Germinal center (tissue), 1 donor: ENCODE measurements around the gene BCL2.

ENCODE experiments used
- DNase-seq: peaks from one replicate; pipeline ENCODE4 v3.0.0; 2012; ENCODE audit warnings: mixed read lengths, low spot score

BCL2 gene

DNA sequence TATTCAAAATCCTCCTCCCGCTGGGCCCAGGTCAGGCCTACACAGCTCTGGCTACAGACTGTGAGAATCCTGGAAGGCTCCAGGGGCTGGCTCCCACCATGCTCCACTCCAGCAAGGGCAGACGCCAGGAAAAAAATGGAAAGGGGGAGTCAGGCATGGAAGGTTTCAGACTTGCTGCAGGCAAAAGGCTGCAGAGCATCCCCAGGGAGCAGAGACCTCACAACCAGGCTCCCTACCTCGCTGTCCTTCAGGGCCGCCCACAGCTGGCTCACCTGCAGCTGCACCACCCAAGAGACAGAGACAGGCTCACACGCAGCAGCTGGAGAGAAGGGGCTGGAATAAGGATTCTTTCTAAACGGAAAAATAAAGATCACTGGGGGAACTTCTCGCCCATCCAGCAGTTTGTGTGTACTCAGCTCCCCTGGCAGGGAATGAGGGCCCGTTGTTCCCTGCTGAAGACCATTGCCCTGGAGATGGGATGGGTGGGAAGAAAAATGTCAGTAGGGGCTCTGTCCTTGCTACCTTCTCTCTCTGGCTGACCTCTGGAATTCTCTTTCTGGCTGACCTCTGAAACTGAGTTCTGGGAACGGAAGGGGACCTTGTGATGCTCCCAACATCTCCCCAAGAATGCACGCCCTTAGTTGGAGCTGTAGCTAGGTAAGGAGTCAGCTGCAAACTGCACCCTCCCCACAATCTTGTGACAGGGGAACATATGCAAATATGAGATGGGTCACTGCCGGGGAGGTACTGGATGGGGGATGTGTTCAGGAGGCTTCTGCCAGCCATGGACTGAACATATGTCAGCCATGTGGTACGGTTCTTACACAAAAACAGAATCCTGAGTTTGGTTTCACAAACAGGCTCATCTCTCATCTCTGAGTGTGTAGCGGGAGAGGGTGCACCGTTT is 34.5 kb downstream of the BCL2 start:
- peak; percentile 54 for DNase-seq

DNA sequence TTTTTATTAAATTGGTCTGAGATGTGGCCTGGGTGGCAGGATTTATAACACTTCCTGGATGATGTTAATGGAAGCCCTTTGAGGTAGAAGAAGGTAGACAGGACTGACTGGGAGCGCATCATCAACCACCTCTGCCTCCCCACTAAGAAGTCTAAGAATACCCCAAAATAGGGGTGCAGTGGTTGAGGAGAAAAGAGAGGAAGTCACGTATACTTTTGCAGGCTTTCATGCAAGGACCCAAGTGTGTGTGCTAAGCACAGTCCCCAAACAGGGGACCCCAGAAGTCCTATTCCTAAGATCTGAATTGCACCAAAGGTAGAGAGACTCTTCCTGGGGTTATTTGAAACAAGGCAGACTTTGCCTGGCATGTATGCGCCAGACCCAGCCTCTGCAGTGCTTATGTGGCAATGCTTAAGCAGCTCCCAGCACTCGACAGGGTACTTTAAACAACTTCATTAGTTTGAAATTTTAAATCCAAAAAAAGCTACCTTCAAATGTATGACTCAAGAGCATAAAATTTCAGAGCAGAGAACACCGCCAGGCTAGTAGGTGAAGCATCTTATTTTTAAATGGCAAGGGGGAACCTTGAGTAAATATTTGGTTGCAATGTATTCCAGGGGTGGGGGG is 35.3 kb downstream of the BCL2 start:
- DNase-seq = no peak

DNA sequence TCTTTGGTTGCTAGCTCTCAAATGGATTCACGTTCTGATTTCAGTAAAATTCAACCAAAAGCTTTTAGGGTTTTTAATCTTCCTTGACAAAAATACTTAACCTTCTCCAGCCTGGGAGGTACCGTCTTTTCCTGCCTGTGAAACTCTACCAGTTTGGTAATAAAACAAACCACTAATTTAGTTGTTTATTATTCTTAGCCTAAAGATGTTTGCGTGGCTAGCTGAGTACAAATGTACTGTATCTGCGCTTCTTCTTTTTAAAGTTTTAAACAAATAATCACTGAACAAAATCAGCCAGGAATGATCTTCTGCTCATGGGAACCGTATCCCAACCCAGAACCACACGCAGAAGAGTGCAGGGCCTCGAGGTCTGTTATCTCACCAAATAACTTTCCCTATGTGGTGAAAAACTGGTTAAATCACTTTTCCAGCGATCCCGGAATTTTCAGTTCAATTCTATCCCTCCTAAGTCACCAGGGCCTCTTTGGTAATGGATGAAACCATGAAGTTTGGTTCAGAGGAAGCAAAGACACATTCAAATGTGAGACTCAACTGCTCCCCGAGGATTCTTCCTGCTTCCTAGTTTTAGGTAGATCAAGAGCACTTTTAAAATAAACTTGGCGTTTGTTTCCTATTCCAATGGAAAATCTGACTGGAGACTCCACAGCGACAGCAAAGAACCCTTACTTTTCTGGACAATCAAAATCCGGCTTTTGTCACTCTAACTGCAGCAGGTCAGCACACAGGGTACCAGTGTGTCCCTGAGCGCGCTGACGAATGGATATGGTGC is 36.1 kb downstream of the BCL2 start:
- DNase-seq = no peak

DNA sequence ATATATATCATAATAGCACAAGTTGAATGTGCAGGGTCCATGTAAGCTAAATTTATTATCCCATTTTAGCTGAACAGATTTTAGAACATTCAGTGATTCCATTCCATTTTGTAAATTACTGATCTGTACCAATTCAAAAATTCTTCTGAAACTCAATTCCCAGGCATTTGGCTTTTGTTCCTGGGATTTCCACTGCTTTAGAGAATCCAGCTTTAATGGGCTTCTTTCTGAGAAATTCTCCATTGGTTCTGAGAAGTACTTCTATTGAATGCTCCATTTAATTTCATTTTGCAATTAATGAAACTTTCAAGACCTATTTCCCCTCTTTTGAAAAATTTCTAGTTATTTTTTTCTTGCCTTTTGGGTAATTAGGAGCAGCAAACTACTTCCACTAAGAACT is 36.8 kb downstream of the BCL2 start:
- no peak for DNase-seq

DNA sequence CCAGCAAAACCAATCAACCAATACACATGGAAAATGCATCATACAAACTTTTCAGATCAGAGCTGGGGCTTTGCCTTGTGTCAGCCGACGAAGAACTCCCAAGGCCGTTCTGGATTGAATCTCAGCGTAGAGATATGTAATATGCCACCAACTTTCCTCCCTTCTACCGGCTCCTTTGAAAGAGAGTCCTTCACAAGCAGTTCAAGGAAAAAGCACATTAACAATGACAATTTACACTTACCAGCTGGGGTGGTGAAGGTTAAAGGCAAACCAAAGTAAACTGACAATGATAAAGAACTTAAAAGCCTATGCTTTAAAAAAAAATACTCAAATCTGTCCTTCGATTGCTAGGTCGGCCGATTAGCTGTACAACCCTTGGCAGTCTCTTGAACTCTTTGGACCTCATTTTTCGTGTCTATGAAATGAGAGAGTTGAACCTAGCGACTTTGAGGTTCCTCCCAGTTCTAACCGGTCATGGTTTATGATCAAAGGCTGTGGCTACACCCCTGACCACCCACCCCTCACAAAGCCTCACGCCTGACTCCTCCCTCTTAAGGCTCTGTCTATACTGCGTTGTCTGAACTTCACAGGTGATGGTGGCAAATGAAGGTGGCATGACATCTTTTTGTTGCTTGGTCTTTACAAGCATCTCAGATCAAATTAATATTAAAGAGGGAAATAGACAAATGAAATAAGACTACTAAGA is 46.2 kb downstream of the BCL2 start:
- DNase-seq = no peak

DNA sequence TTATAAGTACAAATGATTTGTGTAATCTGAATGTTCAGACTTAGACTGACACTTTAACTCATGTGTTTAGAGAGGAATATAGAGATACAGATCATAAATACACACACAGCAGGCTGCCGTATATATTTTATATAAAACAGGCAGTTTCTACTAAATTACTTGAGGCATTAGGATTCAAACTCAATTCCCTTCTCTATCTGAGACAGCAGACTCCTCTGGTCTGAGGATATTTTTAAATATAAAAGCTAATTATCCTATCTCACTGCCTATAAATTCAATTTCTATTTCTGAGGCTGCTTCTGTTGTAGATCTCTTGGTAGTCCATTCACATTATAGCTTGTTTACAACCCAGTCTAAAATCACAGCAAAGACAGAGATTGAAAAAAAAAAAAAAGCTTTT is 46.9 kb downstream of the BCL2 start:
- no peak for DNase-seq

DNA sequence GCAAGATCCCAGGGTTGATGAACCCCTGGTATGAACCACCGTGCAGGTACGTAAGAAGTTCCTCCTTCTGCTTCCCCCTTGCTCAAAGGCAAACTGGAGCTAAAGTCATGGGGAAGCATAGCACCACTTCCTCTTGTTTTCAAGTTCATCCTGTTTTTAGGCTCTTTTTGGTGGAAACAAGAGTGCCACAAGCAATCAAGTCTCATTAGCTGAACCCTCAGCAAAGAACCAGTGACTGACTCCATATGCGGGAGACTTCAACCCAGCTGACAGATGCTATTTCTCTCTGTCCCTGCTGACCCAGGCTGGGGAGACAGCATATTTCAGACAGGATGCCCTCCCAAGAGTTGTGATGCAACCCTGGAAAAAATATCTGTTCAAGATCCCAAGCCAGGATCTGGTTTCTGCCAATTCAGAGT is 47.7 kb downstream of the BCL2 start:
- DNase-seq = no peak

DNA sequence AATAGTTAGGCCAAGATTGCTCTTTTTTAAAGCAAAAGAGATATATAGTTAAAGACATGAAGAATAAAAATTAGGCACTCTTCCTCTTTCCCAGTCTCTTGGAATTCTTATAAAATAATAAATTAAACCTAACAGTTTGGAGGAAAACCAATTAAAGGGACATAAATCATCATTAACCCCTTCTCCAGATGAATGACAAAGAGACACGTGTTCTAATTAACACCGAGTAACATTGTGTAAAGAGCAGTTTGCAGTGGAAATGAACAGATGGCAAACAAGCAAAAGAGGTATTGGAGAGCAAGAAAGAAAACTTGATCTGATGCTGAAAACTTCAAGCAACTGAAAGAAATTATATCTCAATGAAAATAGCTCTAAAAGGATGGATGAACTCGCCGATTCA is 48.4 kb downstream of the BCL2 start:
- DNase-seq = no peak

DNA sequence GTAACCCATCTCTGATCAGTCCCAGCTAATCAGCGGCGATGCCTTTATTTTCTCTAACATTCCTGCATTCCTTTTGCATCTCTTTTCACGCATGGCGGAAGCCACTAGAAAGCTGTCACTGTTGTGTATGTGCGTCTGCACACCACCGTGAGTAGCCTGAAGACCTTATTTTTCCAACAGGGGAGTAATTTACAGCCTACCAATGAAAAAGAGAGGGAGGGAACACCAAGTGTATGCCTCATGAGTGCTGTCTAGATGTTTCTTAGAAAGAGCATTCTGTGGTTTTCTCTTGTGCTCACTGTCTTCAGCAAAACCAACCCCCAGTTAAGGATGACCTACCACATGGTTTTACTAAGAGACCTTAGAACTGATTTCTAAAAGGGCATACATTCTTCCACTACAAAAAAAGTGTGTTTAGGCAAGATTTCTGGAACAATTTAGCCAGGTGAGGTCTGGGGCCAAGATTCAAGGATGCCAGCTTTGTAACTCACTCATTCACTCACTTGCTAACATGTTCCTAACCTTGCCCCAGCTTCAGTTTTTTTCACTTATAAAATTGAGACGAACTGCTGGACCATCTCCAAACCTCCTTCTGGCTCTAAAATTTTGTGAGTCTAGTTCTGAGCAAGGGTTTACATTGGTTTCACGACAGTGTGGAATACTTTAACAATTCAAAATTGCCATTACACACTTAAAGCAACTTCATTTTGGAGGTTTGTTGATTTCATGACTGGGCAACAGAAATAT is 51.4 kb downstream of the BCL2 start:
- DNase-seq = no peak

DNA sequence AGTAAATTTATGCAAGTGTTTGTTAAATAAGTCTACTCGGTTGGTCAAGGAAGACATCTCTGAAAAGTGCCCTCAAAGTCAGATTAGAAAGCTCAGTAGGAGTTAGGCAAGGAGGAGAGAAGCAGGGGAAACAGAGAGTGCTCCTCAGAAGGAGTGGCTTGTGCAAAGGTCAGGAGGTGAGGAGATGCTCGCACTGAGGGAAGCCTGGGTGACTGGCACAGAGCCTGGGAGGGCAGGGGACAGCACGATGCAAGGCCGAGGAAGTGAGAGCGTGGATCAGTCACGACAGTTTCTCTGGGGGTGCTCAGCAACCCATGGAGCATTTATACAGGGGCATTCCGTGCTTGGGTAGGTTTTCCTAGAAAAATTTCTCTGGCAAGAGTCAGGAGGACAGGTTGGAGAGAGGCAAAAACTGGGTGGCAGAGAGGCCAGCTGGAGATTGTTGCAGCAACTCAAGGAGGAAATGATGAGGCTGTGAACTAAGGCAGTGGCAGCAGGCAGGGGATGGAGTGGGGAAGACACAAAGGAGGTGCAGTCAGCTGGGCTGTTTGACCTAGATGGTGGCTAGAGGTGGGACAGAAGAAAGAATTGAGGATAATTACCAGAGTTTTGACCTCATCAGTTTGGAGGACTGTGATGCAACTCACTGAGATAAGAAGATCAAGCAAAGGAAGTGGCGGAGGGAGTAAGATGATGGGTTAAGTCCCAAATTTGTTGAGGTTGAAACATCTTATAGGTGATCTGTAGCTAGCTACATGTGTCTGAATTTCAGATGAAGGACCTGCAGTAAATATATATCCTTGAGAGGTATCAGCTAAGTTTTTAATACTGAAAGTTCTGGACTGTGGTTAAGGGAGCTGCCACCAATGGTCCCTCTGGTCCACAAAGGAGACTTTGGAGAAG is 52.4 kb downstream of the BCL2 start:
- no peak for DNase-seq

DNA sequence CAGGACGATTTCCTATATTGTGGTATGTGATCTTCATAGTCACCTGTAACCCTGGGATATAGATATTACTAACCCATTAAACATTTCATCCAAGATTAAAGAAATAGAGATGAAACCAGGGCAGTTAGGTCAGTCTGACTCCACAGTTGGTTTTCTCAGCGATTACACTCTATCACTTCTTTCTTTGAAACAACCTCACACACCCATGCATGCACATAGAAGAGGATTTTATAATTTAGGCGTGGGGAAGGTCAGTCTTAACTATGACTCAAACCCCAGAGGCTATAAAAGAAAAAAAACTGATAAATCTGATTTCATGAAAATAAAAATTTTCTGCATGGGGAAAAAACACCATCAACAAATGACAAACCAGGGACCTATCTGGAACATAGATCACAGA is 54.2 kb downstream of the BCL2 start:
- DNase-seq = no peak

DNA sequence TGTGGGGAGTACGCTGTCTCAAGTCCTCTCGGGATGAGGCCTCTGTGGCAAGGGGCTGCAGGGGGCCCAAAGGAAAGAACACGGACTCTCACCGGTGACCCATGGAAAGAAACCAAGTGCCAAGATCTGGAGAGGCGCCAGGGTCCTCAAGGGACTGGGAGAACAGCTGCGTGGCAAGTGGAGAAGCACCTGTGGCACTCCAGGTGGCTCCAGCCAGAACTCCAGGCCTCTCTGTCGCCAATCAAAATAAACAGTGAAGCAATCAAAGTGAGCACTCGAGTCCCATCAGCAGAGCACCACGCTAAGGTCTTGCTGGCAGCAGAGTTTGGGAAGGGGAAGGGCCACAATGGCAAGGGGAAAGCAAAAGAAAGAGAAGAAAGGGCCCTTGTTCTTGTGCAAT is 54.7 kb downstream of the BCL2 start:
- no peak for DNase-seq

DNA sequence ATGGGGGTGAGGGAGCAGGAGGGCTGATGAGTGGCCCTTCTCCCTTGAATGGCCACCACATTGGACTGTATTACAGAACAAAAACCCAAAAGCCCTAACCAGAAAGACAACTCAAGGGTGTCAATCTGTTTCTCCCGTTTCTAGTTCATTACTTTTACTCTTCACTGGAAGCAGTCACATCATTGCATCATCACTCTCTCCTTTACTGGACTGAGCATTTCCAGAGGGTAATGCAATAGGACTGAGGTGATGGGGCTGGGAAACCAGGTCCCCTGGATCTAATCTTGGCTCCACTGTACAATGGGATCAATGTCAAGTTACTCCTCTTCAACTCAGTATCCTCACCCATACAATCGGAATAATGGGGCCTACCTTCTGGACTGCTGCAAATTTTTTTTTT is 56.1 kb downstream of the BCL2 start:
- no peak for DNase-seq

DNA sequence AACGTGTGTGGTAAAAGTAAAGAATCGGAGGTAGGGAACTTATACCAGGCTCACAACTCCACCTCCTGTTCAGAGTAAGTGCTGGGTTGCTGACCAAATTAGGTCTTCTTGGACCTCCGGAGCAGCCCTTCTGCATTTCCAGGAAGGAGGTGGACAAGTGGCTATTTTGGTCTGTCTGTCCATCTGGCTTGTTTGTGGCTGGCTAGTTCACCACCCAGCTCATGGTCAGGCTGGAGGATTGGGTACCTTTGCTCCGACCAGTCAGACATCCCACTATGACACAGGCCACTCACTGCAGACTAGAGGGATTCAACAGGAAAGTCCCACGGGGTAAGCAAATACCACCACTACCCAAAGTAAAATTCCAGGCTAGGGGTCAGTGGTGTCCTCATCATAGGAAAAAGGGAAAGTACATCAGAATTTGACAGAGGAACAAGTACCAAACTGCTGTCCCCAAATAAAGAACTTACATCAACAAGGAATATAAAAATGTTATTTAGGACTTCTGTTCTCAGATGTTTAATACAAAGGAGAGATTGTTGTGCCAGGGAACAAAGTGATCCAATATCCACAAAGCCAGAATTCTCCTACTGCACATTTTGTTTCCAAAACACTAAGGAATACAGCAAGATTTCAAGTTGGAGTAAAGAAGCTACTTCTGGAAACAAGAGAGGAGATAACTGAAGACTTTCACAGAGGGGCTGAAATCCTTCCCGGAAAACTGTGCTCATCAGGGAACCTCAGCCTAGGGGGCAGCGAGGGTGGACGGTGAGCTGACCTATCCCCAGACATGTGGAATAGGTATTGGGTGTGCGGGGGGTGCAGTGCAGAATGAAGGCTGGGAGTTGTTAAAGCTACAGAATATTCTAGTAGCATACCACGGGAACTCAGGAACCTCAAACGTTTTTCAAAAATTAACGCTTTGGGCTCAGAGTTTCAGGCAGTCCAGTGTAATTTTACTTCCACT is 56.9 kb downstream of the BCL2 start:
- no peak for DNase-seq

DNA sequence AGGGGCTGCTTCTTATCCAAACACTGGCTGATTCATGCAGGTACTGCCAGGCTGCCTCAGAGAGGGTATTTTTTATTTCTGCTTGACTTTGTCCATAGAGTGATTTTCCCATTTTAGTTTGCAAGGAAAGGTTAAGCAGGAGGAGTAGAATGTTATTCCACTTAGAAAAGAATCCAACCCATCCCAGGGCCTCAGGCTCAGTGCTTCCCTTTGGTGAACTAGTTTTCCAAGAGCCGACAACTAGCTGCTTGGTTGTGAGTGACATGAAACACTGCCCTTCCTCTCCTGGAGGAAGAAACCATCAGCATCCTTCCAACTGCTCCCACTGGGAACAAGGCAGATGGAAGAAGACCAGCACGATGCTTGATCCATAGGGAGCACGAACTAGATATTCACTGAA is 58.5 kb downstream of the BCL2 start:
- DNase-seq = no peak

DNA sequence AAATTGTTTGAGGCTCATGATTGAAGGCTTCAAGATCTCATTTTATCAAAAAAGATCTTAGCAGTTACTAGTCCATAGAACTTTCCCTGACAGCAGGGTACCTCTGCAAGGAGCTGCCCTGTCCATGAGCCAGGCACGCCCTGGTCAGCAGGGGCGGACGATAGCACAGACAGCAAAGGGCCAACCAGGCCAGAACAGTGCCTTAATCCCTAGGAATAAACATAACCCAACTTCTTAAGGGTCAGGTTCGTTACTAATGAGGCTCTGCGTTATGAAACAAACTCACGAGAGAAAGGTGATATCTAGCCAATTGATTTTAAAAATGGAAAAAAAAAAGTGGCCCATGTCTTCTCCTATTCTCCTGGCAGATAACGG is 59.2 kb downstream of the BCL2 start:
- no peak for DNase-seq

DNA sequence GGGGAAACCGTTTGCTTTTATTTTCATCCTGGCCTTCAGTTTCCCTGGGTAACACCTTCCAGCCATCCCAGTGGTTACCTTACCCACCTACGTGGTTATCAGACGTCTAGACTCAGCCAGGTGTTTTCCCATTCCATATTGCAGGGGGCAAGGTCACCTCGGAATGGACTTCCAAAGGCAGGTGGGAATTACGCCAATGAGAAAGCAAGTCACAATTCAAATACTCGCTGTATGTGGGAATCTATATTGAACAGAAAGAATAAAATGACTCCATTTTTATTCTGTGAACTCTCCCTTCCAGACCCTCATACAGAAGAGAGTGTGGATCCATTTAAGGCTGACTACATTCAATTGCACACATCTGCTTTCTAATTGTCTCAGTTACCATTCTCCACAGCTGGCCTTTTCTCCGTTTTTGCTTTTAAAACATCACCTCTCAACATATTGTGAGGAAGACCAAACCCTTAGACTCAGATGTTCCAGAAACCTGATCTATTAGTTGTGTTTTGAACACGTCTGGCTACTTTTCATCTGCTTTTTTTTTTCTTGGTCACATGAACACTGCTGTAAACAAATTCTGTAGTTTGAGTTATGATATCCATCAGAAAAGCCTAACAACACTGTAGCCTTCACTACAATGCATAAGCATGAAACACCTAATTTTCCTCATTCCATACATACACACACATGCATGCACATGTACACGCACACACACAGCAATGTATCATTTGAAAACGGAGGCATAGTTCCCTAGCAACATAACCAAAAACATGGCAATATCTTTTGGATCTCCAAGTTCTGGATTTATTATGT is 59.8 kb downstream of the BCL2 start:
- no peak for DNase-seq
